ENCODE measurements around the gene CGGBP1.
A peak's percentile ranks its signal among the peaks of the same experiment; 100 is the strongest.

The CGGBP1 gene

GRCh38 chr3:88082854-88083253 is 24.0 kb upstream of the CGGBP1 start:
- no peak overlapping the region for H3K27ac ChIP-seq
- TF ChIP-seq ZFX (IDR thresholded peaks at IDR 0.05): no peak

DNA sequence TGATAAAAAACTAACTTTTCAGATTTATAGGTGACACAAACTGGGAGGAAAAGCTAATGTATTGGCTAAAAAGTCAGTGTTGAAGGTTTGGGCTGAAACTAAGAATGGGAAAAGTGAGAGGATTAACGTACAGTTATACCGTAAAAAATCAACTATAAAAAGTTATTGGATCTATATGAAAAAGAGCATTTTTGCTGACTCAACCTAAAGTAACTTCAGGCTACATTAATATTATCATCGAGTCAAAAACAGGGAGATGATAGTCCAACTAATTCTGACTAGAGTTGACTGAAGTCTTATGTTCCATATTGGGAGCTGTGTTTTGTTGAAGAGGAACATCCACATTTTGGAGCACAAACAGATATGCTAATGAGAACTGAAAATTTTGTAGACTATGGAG is 20.1 kb upstream of the CGGBP1 start:
- TF ChIP-seq, protein P1, sequence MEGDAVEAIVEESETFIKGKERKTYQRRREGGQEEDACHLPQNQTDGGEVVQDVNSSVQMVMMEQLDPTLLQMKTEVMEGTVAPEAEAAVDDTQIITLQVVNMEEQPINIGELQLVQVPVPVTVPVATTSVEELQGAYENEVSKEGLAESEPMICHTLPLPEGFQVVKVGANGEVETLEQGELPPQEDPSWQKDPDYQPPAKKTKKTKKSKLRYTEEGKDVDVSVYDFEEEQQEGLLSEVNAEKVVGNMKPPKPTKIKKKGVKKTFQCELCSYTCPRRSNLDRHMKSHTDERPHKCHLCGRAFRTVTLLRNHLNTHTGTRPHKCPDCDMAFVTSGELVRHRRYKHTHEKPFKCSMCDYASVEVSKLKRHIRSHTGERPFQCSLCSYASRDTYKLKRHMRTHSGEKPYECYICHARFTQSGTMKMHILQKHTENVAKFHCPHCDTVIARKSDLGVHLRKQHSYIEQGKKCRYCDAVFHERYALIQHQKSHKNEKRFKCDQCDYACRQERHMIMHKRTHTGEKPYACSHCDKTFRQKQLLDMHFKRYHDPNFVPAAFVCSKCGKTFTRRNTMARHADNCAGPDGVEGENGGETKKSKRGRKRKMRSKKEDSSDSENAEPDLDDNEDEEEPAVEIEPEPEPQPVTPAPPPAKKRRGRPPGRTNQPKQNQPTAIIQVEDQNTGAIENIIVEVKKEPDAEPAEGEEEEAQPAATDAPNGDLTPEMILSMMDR (conservative IDR thresholded peaks at IDR 0.05): no peak
- TF ChIP-seq ZFX (IDR thresholded peaks at IDR 0.05): no peak

DNA sequence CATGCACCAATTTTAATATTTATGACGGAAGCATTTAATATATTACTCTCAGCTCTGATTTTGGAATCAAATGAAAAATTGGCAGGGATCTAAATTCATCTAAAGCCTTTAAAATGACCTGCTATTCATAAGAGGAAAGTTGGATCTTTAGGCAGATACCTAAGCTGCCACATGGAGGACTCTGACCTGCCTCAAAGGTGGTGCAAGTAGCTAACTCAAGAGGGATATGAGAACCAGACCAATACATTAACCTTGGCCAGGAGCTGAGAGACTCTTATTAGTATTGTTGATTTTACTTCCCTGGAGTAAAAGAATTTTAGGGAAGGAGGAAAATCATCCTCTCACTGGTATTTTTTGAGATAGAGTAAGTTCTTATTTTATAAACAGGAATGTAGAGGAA is 17.9 kb upstream of the CGGBP1 start:
- H3K27ac ChIP-seq: no peak overlapping the region
- TF ChIP-seq ZFX (IDR thresholded peaks at IDR 0.05): no peak

More for the DNA sequence above, 20.1 kb upstream of the CGGBP1 start:
- no peak overlapping the region for H3K27ac ChIP-seq

DNA sequence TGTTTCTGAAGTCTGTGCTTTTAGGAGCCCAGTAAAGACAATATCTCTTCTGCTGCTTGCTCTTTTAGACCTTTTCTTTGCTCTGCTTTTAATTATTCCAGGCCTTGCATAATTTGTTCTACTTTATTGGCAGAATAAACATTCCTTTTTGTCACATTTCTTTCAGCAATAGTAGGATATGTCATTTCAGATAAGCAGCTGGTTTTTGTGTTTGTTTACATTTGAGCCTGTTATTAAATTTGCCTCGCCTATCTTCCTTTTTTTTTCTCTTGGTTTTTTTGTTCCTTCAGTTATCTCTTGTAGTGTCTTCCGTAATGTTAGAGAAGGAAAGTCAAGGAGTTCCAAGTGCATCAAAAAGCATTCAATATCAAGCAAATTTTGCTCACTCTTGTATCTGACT is 16.7 kb upstream of the CGGBP1 start:
- no peak overlapping the region for H3K27ac ChIP-seq
- TF ChIP-seq ZFX (IDR thresholded peaks at IDR 0.05): no peak
- TF ChIP-seq, protein P1 (conservative IDR thresholded peaks at IDR 0.05): no peak

DNA sequence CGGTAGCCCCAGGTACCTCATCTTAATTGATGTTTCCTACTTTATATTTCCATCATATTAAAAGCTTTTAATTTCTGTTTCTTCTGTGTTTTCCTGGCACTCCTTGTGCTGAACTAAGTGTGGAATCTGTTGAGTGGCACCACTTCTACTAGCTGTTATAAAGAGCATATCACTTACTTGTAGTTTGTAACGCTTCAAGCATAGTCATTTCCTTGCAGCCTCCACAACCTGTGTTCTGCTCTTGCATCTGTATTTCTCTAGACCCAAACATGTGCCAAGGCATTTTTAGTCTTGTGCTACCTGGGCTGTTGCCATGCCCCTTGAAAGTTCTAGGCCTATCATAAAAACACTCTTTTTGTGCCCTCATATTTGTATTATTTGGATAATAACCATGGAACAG is 16.3 kb upstream of the CGGBP1 start:
- no peak overlapping the region for H3K27ac ChIP-seq

DNA sequence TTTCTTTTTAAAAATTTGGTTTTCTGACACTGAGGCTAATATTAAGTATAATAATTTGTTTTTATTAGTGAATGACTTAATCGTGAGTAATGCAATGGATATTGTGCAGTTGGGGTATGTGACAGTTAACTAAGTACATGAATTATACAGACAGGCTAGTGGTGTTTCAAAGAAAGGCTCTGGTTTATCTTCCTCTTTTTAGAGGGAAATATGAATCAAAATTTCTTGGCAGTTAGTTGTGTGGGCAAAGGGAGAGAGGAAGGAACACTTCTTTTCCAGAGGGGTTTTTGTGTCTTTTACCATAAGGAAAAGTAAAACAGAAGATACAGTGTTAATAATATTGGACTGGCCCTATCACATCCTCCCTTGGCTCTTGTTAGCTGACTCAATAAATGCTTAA is 2.9 kb upstream of the CGGBP1 start:
- TF ChIP-seq, protein P1 (conservative IDR thresholded peaks at IDR 0.05): no peak
- TF ChIP-seq ZFX (IDR thresholded peaks at IDR 0.05): no peak
- H3K27ac ChIP-seq: no peak overlapping the region

More for the DNA sequence above, 16.3 kb upstream of the CGGBP1 start:
- no peak for TF ChIP-seq ZFX (IDR thresholded peaks at IDR 0.05)
- TF ChIP-seq, protein P1 (conservative IDR thresholded peaks at IDR 0.05): no peak

DNA sequence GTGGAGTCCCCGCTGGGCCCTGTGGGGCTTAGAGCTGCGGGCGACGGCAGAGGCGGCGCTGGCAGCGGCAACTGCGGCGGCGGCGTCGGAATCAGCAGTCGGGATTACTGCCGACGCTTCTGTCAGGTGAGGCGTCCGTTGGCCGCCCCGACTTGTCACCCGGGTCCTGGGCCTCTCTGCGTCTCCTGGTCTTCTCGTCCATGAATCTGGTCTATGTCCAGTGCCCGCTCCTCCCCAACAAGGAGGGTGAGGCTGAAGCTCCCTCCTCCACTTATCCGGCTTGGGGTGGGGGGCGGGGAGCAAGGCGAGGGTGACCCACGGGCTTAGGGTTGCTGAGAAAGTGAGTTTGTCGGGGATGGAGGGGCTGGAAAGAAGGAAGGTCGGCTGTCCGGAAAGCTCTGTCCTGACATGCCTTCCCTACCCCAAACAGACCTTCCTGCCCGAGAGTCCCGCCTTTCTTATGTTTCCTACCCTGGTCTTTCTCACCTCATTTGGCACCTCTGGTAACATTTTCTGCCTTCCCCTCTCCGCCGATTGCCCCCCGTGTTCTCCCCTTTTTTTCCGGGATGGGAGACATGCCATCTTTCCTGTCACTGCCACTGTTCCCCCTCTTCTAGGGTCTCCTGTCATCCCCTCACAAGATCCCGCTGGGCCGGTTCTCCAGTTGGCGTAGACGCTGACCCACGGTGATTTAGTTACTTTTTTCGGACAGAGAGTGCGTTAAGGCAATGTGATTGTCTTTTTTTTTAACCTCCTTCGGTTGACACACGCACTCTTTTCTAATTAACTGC is 770 bp upstream of the CGGBP1 start:
- peak overlapping the region; percentile 92 for H3K27ac ChIP-seq
- TF ChIP-seq, protein P1 (conservative IDR thresholded peaks at IDR 0.05): no peak
- TF ChIP-seq ZFX (IDR thresholded peaks at IDR 0.05): no peak

DNA sequence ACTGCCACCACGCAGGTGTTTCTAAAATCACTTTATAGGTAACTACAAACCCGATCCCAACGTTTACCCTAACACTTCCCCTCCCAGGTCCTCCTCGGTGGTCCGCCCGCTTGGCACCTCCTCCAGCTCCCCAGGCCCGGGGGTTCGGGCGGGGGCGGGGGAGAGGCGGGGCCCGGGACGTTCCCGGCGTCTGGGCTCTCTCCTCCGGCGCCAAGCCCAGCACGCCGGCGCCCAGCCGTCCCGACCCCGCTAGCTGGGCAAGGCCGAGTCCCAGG is 562 bp downstream of the CGGBP1 start:
- H3K27ac ChIP-seq: peak overlapping the region; percentile 92
- no peak for TF ChIP-seq ZFX (IDR thresholded peaks at IDR 0.05)
- TF ChIP-seq, protein P1 (conservative IDR thresholded peaks at IDR 0.05): no peak

All from C4-2B (cell line).